ENCODE measurements around the gene NT5DC1. TPM values are rescaled to one million over a fixed set of nuclear protein-coding genes. Genes with fewer than 3 reads are reported as not detected.

Gene NT5DC1
- total RNA-seq, 1 donor from 2014 or later: 29.7 TPM

- H3K79me2 ChIP-seq (ENCODE audit: insufficient read depth, low read length): no peaks in the 10 kb centered on the region
- H3K4me3 ChIP-seq (ENCODE audit: insufficient read depth, low read depth, low read length): no peak overlapping the region
- no peaks in the 10 kb centered on the region for H3K4me1 ChIP-seq (ENCODE audit: insufficient read depth, low read length)
- Mint-ChIP-seq H3K36me3 (ENCODE audit: low read depth, unreplicated experiment) (no peaks in the 10 kb centered on the region), H3K4me3 (ENCODE audit: unreplicated experiment) (no peak overlapping the region), H3K9me3 (ENCODE audit: unreplicated experiment) (no peaks in the 10 kb centered on the region), H3K27me3 (ENCODE audit: low read depth, unreplicated experiment) (no peaks in the 10 kb centered on the region), H3K4me1 (ENCODE audit: low read depth, unreplicated experiment) (peaks cover 4% of the 10 kb centered on the region), H3K27ac (ENCODE audit: unreplicated experiment) (no peak overlapping the region)
- no peak overlapping the region for H2AFZ ChIP-seq (ENCODE audit: low read depth, low read length)
- no peak overlapping the region for H3K4me2 ChIP-seq (ENCODE audit: low read length)
- no peak overlapping the region for H3K27ac ChIP-seq (ENCODE audit: low read depth, low read length)
- no peak for TF ChIP-seq CTCF (IDR thresholded peaks at IDR 0.05; ENCODE audit: insufficient read depth, low read depth, low read length)
- no peak for TF ChIP-seq EZH2 (IDR thresholded peaks at IDR 0.05; ENCODE audit: insufficient read depth, low read length)
- no peaks in the 10 kb centered on the region for H3K9me3 ChIP-seq (ENCODE audit: insufficient read depth, low read depth, low read length)
- no peaks in the 10 kb centered on the region for H3K27me3 ChIP-seq (ENCODE audit: insufficient read depth, low read length)
- H4K20me1 ChIP-seq (ENCODE audit: insufficient read depth, low read length): no peaks in the 10 kb centered on the region
- no peak for FAIRE-seq
- DNase-seq (ENCODE audit: low read depth): no peak
- no peaks in the 10 kb centered on the region for H3K36me3 ChIP-seq (ENCODE audit: insufficient read depth, low read length)
- H3K9ac ChIP-seq (ENCODE audit: low read length): no peak overlapping the region
Observed at GRCh38 chr6:116154887-116155286, 54.2 kb downstream of the NT5DC1 start.

GRCh38 chr6:116156405-116157326 lies 56.0 kb downstream of the NT5DC1 start:
- H3K9ac ChIP-seq (ENCODE audit: low read length): no peak overlapping the region
- Mint-ChIP-seq H3K36me3 (ENCODE audit: low read depth, unreplicated experiment) (peaks cover 4% of the 10 kb centered on the region), H3K4me1 (ENCODE audit: low read depth, unreplicated experiment) (peaks cover 4% of the 10 kb centered on the region), H3K27me3 (ENCODE audit: low read depth, unreplicated experiment) (no peaks in the 10 kb centered on the region), H3K9me3 (ENCODE audit: unreplicated experiment) (no peaks in the 10 kb centered on the region), H3K4me3 (ENCODE audit: unreplicated experiment) (no peak overlapping the region), H3K27ac (ENCODE audit: unreplicated experiment) (no peak overlapping the region)
- H3K79me2 ChIP-seq (ENCODE audit: insufficient read depth, low read length): no peaks in the 10 kb centered on the region
- FAIRE-seq: no peak
- H3K4me1 ChIP-seq (ENCODE audit: insufficient read depth, low read length): no peaks in the 10 kb centered on the region
- H2AFZ ChIP-seq (ENCODE audit: low read depth, low read length): no peak overlapping the region
- H3K4me3 ChIP-seq (ENCODE audit: insufficient read depth, low read depth, low read length): no peak overlapping the region
- no peaks in the 10 kb centered on the region for H3K36me3 ChIP-seq (ENCODE audit: insufficient read depth, low read length)
- no peak for DNase-seq (ENCODE audit: low read depth)
- H3K4me2 ChIP-seq (ENCODE audit: low read length): no peak overlapping the region
- no peak for TF ChIP-seq EZH2 (IDR thresholded peaks at IDR 0.05; ENCODE audit: insufficient read depth, low read length)
- no peak for TF ChIP-seq CTCF (IDR thresholded peaks at IDR 0.05; ENCODE audit: insufficient read depth, low read depth, low read length)
- no peak overlapping the region for H3K27ac ChIP-seq (ENCODE audit: low read depth, low read length)
- no peaks in the 10 kb centered on the region for H3K9me3 ChIP-seq (ENCODE audit: insufficient read depth, low read depth, low read length)
- H3K27me3 ChIP-seq (ENCODE audit: insufficient read depth, low read length): no peaks in the 10 kb centered on the region
- no peaks in the 10 kb centered on the region for H4K20me1 ChIP-seq (ENCODE audit: insufficient read depth, low read length)

- no peak overlapping the region for H3K4me3 ChIP-seq (ENCODE audit: insufficient read depth, low read depth, low read length)
Observed at GRCh38 chr6:116157391-116157790, 56.7 kb downstream of the NT5DC1 start.

More at GRCh38 chr6:116157391-116157790, 56.7 kb downstream of the NT5DC1 start:
- Histone ChIP-seq H3K36me3 (ENCODE audit: insufficient read depth, low read length) (no peaks in the 10 kb centered on the region), H3K9ac (ENCODE audit: low read length) (no peak overlapping the region), H3K4me2 (ENCODE audit: low read length) (no peak overlapping the region), H3K4me1 (ENCODE audit: insufficient read depth, low read length) (no peaks in the 10 kb centered on the region), H3K79me2 (ENCODE audit: insufficient read depth, low read length) (no peaks in the 10 kb centered on the region), H3K27ac (ENCODE audit: low read depth, low read length) (no peak overlapping the region), H3K27me3 (ENCODE audit: insufficient read depth, low read length) (no peaks in the 10 kb centered on the region), H4K20me1 (ENCODE audit: insufficient read depth, low read length) (no peaks in the 10 kb centered on the region), H2AFZ (ENCODE audit: low read depth, low read length) (no peak overlapping the region), H3K9me3 (ENCODE audit: insufficient read depth, low read depth, low read length) (no peaks in the 10 kb centered on the region)
- TF ChIP-seq EZH2 (IDR thresholded peaks at IDR 0.05; ENCODE audit: insufficient read depth, low read length): no peak
- TF ChIP-seq CTCF (IDR thresholded peaks at IDR 0.05; ENCODE audit: insufficient read depth, low read depth, low read length): no peak
- FAIRE-seq (no peak), DNase-seq (ENCODE audit: low read depth) (no peak)
- H3K9me3 Mint-ChIP-seq (ENCODE audit: unreplicated experiment): no peaks in the 10 kb centered on the region
- H3K4me3 Mint-ChIP-seq (ENCODE audit: unreplicated experiment): no peak overlapping the region
- peaks cover 4% of the 10 kb centered on the region for H3K36me3 Mint-ChIP-seq (ENCODE audit: low read depth, unreplicated experiment)
- H3K27ac Mint-ChIP-seq (ENCODE audit: unreplicated experiment): no peak overlapping the region
- H3K27me3 Mint-ChIP-seq (ENCODE audit: low read depth, unreplicated experiment): no peaks in the 10 kb centered on the region
- peaks cover 4% of the 10 kb centered on the region for H3K4me1 Mint-ChIP-seq (ENCODE audit: low read depth, unreplicated experiment)

Measured in astrocyte (in vitro differentiated cells and primary cell).